HG03097 (cell line): ENCODE measurements around the gene SEMA5A.

Experiments
- ATAC-seq: cut with Tn5 transposase; IDR thresholded peaks from one replicate; pipeline ENCODE4 v1.9.1; 2021; ENCODE audit not compliant: unreplicated experiment, low FRiP score

SEMA5A gene

DNA sequence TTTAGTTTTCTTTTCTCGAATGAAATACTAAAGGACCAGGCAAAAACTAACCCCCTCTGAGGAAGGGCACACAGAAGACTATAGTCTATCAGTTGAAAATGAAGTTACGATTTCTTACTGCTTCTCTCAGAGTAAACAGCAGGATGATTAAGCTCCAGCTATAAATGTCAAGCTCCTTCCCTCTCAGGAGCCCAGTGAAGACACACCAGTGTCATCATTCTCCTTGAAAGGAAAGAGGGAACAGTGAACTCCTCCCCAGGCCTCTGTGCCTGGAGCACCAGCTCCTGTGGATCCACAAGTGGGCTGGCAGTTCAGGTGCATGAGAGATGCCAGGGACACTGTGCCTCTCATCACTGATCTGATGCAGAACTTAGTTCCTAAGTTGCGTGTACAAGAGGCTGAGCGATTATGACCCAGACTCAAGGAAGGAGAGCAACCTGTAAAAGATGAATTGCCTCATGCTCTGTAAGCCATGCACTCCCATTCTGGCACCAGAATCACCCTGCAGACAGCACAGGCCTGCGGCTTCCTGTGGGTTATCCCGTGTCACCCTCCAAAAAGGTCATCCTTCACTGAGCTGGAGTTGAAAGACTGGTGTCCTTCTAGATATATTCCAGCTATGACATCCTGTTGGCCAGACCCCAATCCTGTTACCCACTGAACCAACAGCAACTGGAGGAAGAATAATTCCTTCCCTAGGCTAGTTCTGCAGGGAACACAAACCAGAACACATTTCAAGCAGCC, 394.0 kb downstream of the SEMA5A start:
- no peak for ATAC-seq

DNA sequence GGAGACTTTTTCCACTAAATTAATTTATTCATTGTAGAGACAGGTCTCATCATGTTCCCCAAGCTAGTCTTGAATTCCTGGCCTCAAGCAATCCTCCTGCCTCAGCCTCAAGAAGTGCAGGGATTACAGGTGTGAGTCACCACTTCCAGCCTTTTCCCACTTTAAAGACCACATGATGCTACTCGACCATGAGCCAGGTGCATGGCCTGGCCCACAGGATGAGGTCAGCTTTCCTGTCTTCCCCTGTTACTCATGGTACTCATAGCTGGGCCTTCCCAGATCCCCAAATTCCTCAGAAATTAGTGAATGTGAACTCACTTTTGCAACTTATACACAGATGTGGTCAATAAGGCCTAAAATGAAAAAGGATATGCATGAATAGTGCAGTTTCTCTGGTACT, 395.9 kb downstream of the SEMA5A start:
- ATAC-seq, result no peak

DNA sequence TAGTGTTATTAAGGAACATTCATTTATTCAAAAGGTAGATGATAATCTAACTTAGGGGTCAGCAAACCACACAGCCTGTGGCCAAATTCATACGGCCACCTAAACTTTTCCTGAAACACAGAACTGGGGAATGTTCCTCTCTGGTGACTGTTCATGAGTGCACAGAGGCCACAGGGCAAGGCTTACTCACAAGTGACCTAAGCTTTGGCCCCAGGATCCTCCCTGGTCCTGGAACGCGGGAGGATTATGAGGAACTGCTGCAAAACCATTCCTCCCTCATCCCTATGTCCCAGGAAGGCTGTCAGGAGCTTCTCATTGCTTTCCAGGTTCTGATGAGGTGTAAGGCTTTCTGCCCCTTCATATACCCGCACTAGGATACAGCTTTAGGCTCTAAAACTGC, 397.6 kb downstream of the SEMA5A start:
- no peak for ATAC-seq

- ATAC-seq, result no peak
Observed at GRCh38 chr5:9140711-9141110, 405.2 kb downstream of the SEMA5A start.

- no peak for ATAC-seq
Observed at GRCh38 chr5:9140202-9140601, 405.7 kb downstream of the SEMA5A start.

DNA sequence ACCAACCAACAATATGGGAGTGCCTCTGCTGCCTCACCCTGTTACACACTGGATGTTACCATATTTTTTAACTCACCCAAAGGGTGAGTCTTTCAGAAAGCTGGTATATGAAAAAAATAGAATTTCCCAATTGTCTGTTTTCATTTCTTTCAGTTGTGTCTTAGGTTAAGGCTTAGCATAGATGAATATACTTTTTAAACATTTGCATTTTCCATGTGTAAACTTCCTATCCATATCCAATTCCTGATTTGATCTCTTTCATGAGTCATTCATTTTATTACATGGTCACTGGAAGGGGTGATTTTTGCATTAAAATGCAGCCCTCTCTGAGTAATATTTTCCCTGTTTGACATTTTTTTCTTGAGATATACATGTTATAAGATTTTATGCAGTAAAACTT, 406.5 kb downstream of the SEMA5A start:
- no peak for ATAC-seq

GRCh38 chr5:9128136-9128535, 417.7 kb downstream of the SEMA5A start:
- no peak for ATAC-seq

- no peak for ATAC-seq
Observed at GRCh38 chr5:9126490-9126889, 419.4 kb downstream of the SEMA5A start.

- no peak for ATAC-seq
Observed at GRCh38 chr5:9125852-9126251, 420.0 kb downstream of the SEMA5A start.

DNA sequence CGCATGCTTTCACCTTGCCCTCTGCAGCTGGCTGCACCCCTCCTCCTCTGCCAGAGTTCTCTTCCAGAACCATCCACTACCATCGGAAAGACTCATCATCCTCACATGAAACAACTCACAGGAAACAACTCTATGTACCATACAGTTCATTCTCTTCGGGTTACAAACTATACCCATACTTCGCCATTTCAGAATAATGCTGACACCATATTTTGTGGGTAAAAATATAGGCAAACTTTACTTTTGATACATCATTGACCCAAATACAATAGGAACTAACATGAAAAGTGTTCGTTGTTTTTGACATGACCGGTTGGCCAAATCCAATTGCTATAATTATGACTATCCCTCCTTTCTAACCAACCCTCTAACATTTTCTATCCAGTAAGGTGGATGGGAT, 421.0 kb downstream of the SEMA5A start:
- ATAC-seq, result no peak

DNA sequence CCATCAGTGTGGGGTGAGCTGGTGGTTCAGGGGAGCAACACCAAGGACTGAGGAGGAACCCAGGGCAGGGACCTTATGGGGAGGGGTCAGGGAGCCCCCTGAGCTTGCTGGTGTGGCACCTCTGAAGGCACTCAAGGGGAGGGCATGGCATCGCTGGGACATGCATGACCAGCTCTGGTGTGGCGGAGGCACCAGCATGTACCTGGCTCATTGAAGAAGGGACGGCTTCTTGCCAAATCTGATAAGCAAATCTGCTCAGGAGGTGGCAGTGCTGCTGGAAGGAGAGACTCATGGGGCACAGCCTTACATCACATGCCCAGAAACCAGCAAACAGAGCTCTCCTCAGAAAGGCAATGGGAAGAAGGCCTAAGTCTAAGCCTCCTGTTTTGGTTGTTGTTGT, 421.8 kb downstream of the SEMA5A start:
- no peak for ATAC-seq

GRCh38 chr5:9122528-9122927, 423.3 kb downstream of the SEMA5A start:
- ATAC-seq, result no peak

DNA sequence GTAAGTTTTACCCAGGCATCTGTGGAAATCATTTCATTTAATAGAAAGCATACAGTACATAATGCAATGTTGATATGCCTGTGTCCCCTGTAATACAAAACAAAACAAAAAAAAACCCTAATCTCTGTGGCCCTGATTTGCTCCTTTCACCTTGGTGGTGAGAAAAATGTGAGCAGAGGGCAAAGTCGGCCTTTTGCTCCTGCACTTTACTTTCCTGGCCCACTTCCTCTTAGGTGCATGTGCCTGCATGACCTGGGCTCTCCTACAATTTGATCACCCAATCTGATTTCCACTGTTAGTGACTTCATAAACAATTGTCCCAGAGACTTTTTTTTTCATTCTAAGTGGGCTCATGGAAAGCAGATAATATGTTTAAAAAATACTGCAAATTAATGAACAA, 424.3 kb downstream of the SEMA5A start:
- ATAC-seq, result no peak

GRCh38 chr5:9118852-9119251, 427.0 kb downstream of the SEMA5A start:
- ATAC-seq, result no peak

DNA sequence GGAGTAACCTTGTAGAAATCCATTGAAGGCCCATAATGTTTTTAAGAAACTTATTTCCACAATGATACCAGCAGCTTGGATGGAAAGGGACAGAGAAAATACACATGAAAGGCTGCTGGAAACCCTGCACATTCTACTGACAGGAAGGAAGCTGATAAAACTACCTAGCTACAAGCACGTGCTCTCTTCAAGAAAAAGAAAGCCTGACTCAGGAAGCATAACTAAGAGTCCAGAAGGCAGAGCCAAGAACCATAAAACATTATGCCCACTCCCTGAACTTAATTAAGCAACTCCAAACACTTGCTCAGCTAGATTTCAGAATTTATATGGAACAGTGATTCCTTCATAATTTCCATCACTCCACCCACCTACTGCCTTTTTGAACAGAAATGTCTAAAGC, 430.8 kb downstream of the SEMA5A start:
- no peak for ATAC-seq

DNA sequence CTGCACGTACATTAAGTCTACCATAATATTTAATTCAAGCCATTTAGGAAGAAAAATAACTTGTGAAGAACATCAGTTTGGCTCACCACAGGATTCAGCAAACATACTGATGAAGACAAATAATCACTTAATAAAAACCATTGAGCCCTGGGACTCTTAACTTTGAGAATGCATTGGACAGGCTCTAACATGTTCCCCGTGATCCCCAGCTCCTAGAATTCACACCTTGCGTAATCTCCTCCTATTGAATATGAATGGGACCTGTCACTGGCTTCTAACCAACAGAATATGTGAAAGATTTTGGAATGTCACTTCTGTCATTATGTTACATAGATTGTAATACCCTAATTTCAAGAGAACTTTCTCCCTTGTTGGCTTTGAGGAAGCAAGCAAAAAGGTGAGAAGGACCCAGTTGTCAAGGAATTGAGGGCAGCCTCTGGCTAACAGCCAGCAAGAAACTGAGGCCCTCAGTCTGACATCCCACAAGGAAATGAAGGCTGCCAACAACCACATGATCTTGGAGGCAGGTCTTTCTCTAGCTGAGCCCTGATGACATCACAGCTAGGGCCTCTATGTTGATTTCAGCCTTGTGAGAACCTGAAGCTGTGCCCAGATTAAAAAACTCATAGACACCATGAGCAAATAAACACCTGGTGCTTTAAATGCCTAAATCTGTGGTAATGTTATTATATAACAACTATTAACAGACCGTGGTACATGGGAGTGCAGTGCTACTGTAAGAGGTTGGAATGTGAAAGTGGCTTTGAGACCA, 433.2 kb downstream of the SEMA5A start:
- no peak for ATAC-seq

DNA sequence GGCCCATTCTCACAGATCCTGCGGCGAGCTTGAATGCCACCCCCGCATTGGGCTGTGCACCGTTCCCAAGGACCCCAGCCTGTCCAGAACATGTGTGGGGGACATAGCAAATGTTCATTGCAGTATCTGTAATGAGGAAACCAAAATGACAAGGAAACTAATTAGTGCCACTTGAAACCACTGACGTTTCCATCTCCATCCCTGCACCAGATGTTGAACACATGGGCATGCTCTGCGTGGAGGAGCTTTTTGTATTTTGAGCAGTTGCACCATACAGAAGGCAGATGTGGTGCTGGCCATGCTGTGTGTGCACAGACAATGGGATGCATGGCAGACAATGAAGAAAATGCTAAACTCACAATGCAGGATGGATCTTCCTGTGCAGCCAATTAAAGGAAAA, 437.7 kb downstream of the SEMA5A start:
- no peak for ATAC-seq

GRCh38 chr5:9105851-9106250, 440.0 kb downstream of the SEMA5A start:
- ATAC-seq, result no peak

- no peak for ATAC-seq
Observed at GRCh38 chr5:9104571-9105339, 441.1 kb downstream of the SEMA5A start.

GRCh38 chr5:9103290-9103689, 442.6 kb downstream of the SEMA5A start:
- ATAC-seq, result no peak

DNA sequence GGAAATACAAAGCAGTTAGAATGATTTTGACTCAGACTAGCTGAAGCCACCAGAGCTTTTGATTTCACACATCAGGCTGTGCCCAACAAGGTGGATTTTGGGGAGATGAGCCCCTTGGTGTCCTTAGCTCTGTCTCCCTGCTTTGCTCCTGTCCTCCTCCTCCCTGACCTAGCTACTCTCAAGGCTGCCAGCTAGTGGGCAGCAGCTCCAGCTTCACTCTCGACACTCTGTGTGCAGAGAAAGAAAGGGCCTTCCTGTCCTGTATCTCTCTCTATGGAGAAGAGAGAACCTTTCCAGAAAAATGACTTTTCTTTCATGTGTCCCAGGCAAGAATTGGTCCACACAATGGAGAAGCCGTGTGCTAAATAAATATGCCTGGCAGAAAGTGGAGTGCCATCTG, 446.2 kb downstream of the SEMA5A start:
- ATAC-seq, result no peak
